Kidney (tissue), 22 donors: ENCODE measurements around the gene SCGB1D4. TPM values are rescaled to one million over a fixed set of nuclear protein-coding genes. Genes with fewer than 3 reads are reported as not detected.
"Not testable (repeated sequence)": the region's sequence is repeated elsewhere in the genome, so short reads cannot be mapped to it uniquely, and the experiment has no call there.

ENCODE experiments used
- DNase-seq, 5 donors: peaks; one replicate each; pipeline ENCODE4 v3.0.0-alpha.2; 2013 to 2020
- FAIRE-seq: peaks from 2 replicates; lab custom pipeline; 2012; peaks lifted over from hg19 to GRCh38; lab: Jason Lieb, UNC
- H3K27ac ChIP-seq, 2 donors: one replicate each; pipeline ENCODE4 v1.7.0; 2013; ENCODE audit warnings: low read depth in 2 of 2, low read length in 2 of 2, inconsistent platforms in 1 of 2
- H3K27me3 ChIP-seq: one replicate; pipeline ENCODE4 v1.7.1; 2013; ENCODE audit warnings: low read length, inconsistent platforms; ENCODE audit not compliant: control insufficient read depth, insufficient read depth
- H3K36me3 ChIP-seq, 3 donors: one replicate each; pipeline versions ENCODE4 v1.7.0 to v1.7.1; 2013; ENCODE audit warnings: low read length in 3 of 3, control low read depth in 1 of 3, inconsistent platforms in 1 of 3; ENCODE audit not compliant: insufficient read depth in 3 of 3, control insufficient read depth in 2 of 3
- H3K4me1 ChIP-seq, 3 donors: one replicate each; pipeline versions ENCODE4 v1.7.0 to v1.7.1; 2013; ENCODE audit warnings: low read length in 3 of 3, inconsistent platforms in 1 of 3, low read depth in 1 of 3; ENCODE audit not compliant: control insufficient read depth in 2 of 3, insufficient read depth in 2 of 3
- H3K4me3 ChIP-seq, 3 donors: one replicate each; pipeline versions ENCODE4 v1.7.0 to v1.8.1; 2013; ENCODE audit warnings: low read length in 3 of 3, control low read depth in 1 of 3, inconsistent platforms in 1 of 3
- H3K9ac ChIP-seq, 3 donors: one replicate each; pipeline versions ENCODE4 v1.7.0 to v1.7.1; 2013; ENCODE audit warnings: low read length in 3 of 3, control low read depth in 1 of 3, inconsistent platforms in 1 of 3
- H3K9me3 ChIP-seq, 3 donors: one replicate each; pipeline versions ENCODE4 v1.7.0 to v1.7.1; 2013; ENCODE audit warnings: low read length in 3 of 3, control low read depth in 1 of 3, inconsistent platforms in 1 of 3; ENCODE audit not compliant: control insufficient read depth in 2 of 3, insufficient read depth in 1 of 3
- intact Hi-C: fragments of 100-400 bp; cut with DNase I; formaldehyde crosslinking; loops from one replicate; pipeline ENCODE4 v1.11.1; 2022
- long read RNA-seq, 10 donors: library from polyadenylated mRNA in 1 of 10; unstranded in 1 of 10; transcript quantifications; one replicate each; pipeline ENCODE4 v2.0.0 and lab custom pipeline, GENCODE V29; 2021 to 2026
- polyA plus RNA-seq: library from polyadenylated mRNA; stranded (reverse); fragments of 350-450 nt; fragmentation: Illumina TruSeq; extraction: RNeasy Lipid Tissue Mini Kit (QIAGEN cat#74804); gene quantifications from one replicate; pipeline ENCODE4 v1.2.3, GENCODE V29; 2014; ENCODE audit warnings: low read depth, low replicate concordance; ENCODE audit not compliant: insufficient read depth
- total RNA-seq: library from RNA; stranded (reverse); fragmentation: NEBNext Ultra II Directional; extraction: Animal tissue kit (Norgen Biotek cat#: 25700); gene quantifications from one replicate; pipeline ENCODE4 v1.2.1, GENCODE V29; 2021
- TF ChIP-seq, protein P1 (sequence below): IDR thresholded peaks from 3 replicates; pipeline ENCODE4 v1.5.1; 2012; ENCODE audit warnings: mild to moderate bottlenecking, moderate library complexity, borderline replicate concordance; ENCODE audit not compliant: insufficient read depth; ENCODE audit errors: extremely low read depth
- donor health status: control.
- donor health status: control.
- donor health status: control.
- donor health status: control.
- donor health status: control.
- donor health status: DM: yes; HTN: yes; CAD: no.
- donor health status: Normal renal cell carcinoma (clear cell type).

The SCGB1D4 gene, protein sequence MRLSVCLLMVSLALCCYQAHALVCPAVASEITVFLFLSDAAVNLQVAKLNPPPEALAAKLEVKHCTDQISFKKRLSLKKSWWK
- total RNA-seq (not detected), polyA plus RNA-seq (not detected)
- long read RNA-seq, donor 1: 0 reads
- long read RNA-seq, donor 2: 0 reads
- long read RNA-seq, donor 3: 0 reads
- long read RNA-seq, donor 4: 0 reads
- long read RNA-seq, donor 5: 0 reads
- long read RNA-seq, donor 6: 0 reads
- long read RNA-seq, donor 7: 0 reads
- long read RNA-seq, donor 8: 0 reads
- long read RNA-seq, donor 9: 0 reads
- long read RNA-seq, donor 10: 0 reads

DNA sequence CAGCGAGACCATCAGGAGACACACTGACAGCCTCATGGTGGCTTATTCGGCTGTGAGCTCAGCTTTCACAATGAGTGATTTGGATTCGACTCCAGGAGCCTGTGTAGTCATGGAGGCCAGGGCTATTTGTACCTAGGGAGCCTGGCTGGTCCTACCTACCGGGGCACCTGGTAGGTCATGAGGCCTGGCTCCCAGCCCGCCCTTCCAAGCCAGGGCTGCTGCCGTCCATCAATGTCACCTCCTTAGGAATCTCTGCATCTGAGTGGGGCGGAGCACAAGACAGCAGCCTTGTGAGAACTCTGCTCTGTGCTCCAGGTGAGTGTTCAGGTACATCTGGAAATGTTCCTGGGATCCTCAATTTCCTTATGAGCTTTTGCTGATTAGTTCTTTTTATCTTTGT lies at the start of gene SCGB1D4:
Gene SCGB1D4, minus strand, starts transcription at position 101 of the 400 bp plus-strand sequence. Its CDS starts 65 bp downstream, at position 36.
- Histone ChIP-seq H3K27me3 (no peaks in the 10 kb centered on the region), H3K36me3 (no peaks in the 10 kb centered on the region), H3K4me3 (no peak within 1 kb of the TSS), H3K4me1 (no peaks in the 10 kb centered on the region), H3K9ac (no peak within 1 kb of the TSS), H3K27ac (no peak within 1 kb of the TSS), H3K9me3 (no peaks in the 10 kb centered on the region)
- DNase-seq (no peak), FAIRE-seq (no peak)
- TF ChIP-seq, protein P1, sequence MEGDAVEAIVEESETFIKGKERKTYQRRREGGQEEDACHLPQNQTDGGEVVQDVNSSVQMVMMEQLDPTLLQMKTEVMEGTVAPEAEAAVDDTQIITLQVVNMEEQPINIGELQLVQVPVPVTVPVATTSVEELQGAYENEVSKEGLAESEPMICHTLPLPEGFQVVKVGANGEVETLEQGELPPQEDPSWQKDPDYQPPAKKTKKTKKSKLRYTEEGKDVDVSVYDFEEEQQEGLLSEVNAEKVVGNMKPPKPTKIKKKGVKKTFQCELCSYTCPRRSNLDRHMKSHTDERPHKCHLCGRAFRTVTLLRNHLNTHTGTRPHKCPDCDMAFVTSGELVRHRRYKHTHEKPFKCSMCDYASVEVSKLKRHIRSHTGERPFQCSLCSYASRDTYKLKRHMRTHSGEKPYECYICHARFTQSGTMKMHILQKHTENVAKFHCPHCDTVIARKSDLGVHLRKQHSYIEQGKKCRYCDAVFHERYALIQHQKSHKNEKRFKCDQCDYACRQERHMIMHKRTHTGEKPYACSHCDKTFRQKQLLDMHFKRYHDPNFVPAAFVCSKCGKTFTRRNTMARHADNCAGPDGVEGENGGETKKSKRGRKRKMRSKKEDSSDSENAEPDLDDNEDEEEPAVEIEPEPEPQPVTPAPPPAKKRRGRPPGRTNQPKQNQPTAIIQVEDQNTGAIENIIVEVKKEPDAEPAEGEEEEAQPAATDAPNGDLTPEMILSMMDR: no peak
- intact Hi-C loops: no loop called here

DNA sequence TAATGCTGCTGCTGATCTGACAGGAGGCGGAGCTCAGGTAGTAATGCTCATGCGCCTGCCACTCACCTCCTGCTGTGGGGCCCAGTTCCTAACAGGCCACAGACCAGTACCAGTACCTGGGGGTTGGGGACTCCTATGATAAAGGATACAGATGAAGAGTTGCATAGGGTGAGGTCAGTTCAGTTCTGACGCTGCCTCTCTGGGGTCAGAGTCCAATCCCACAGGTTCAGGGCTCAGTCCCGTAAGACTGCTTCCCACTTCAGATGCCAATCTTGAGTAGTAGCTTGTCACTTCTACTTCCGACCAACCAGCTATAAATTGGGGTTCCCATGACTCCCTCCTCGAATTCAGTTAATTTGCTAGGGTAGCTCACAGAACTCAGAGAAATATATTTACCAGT lies 47.0 kb upstream of the SCGB1D4 start:
- Histone ChIP-seq H3K4me1 (peaks cover 0 to 2% (median 2%) of the 10 kb centered on the region in 3 donors), H3K9ac (no peak overlapping the region), H3K9me3 (no peaks in the 10 kb centered on the region), H3K27ac (no peak overlapping the region), H3K4me3 (no peak overlapping the region), H3K27me3 (no peaks in the 10 kb centered on the region), H3K36me3 (no peaks in the 10 kb centered on the region)
- TF ChIP-seq, protein P1: no peak
- intact Hi-C loops: no loop called here
- FAIRE-seq: no peak
- no peak for DNase-seq

DNA sequence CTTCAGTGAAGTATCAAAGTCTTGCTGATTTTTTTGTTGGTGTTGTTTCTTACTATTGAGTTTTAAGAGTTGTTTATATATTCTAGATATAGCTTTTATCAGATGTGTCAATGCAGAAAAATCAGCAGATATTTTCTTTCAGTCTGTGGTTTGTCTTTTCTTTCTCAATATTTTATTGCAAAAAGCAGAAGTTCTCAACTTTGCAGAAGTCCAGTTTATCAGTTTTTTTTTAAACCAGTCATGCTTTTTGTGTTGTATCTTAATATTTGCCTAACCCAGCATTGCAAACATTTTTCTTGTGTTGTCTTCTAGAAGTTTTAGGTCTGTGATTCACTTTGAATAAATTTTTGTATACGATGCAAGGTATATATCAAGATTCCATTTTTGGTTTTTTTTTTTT lies 45.3 kb upstream of the SCGB1D4 start:
- TF ChIP-seq, protein P1: no peak
- H3K4me1 ChIP-seq: peaks cover 0 to 15% (median 6%) of the 10 kb centered on the region in 3 donors
- H3K9me3 ChIP-seq: no peaks in the 10 kb centered on the region
- H3K36me3 ChIP-seq: no peaks in the 10 kb centered on the region
- no peak overlapping the region for H3K27ac ChIP-seq
- no peak overlapping the region for H3K9ac ChIP-seq
- no peak for FAIRE-seq
- intact Hi-C loops: no loop called here
- H3K4me3 ChIP-seq: no peak overlapping the region
- no peaks in the 10 kb centered on the region for H3K27me3 ChIP-seq
- DNase-seq: no peak

DNA sequence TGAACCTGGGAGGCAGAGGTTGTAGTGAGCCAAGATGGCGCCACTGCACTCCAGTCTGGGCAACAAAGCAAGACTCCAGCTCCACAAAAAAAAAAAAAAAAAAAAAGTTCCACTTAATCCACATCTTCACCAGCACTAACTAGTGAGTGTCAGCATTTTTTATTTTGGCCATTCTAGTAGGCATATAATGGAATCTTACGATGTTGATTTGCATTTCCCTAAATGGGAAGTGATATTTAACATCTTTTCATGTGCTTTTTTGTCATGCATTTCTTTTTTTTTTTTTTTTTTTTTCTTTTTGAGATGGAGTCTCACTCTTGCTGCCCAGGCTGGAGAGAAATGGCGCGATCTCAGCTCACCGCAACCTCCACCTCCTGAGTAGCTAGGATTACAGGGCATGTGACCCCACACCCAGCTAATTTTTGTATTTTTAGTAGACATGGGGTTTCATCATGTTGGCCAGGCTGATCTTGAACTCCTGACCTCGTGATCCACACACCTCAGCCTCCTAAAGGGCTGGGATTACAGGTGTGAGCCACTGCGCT lies 44.8 kb upstream of the SCGB1D4 start:
- H3K4me3 ChIP-seq, DNase-seq, H3K9ac ChIP-seq, H3K9me3 ChIP-seq, intact Hi-C loops, H3K27ac ChIP-seq, FAIRE-seq, H3K36me3 ChIP-seq, H3K27me3 ChIP-seq: not testable (repeated sequence)
- H3K4me1 ChIP-seq: peaks cover 0 to 19% (median 8%) of the 10 kb centered on the region in 3 donors
